ENCODE measurements around the gene NCOA7. TPM values are rescaled to one million over a fixed set of nuclear protein-coding genes. Genes with fewer than 3 reads are reported as not detected.

The NCOA7 gene
- total and polyA plus RNA-seq, 9 of the 15 experiments (the other 6 are each of a cell fraction or from before 2014, with no cell fraction given): 5.8 to 14.6 (median 9.3) TPM

DNA sequence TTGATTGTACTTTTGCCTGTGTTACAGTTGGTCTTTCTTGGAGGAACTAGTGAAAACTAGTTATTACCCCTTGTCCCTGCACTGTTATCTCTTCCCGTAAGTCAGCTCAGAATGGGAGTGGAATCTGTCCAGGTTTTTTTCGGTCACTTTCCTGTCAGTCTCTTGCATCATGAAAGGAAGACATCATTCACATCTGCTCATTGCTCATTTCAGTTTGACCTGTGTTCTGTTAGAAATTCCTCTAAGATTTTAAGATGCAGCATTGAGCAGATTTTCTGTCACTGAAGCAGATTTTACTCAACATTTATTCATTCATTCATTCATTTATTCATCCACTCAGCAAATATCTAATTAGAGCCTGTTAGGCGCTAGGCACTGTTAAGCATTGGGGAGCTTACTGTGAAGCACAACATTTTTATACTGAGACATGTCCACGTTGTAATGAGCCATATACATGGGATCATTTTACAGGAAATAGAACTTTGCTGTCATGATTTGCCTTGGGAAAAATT is 132.7 kb downstream of the NCOA7 start (continued):
- TF ChIP-seq, protein P1, sequence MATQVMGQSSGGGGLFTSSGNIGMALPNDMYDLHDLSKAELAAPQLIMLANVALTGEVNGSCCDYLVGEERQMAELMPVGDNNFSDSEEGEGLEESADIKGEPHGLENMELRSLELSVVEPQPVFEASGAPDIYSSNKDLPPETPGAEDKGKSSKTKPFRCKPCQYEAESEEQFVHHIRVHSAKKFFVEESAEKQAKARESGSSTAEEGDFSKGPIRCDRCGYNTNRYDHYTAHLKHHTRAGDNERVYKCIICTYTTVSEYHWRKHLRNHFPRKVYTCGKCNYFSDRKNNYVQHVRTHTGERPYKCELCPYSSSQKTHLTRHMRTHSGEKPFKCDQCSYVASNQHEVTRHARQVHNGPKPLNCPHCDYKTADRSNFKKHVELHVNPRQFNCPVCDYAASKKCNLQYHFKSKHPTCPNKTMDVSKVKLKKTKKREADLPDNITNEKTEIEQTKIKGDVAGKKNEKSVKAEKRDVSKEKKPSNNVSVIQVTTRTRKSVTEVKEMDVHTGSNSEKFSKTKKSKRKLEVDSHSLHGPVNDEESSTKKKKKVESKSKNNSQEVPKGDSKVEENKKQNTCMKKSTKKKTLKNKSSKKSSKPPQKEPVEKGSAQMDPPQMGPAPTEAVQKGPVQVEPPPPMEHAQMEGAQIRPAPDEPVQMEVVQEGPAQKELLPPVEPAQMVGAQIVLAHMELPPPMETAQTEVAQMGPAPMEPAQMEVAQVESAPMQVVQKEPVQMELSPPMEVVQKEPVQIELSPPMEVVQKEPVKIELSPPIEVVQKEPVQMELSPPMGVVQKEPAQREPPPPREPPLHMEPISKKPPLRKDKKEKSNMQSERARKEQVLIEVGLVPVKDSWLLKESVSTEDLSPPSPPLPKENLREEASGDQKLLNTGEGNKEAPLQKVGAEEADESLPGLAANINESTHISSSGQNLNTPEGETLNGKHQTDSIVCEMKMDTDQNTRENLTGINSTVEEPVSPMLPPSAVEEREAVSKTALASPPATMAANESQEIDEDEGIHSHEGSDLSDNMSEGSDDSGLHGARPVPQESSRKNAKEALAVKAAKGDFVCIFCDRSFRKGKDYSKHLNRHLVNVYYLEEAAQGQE (IDR thresholded peaks at IDR 0.05; ENCODE audit: borderline replicate concordance): peak; percentile 96
- TF ChIP-seq, protein P1 (CRISPR knock-in tag; IDR thresholded peaks at IDR 0.05; ENCODE audit: low read depth): no peak
- TF ChIP-seq CBX3 (IDR thresholded peaks at IDR 0.05; ENCODE audit: borderline replicate concordance in 1 of 2, low read length in 2 of 2): no peak
- TF ChIP-seq GTF2A2 (tag; IDR thresholded peaks at IDR 0.05): no peak; the same call in 1 of the 2 replicates
- no peak for TF ChIP-seq MEF2A (IDR thresholded peaks at IDR 0.05; ENCODE audit: control insufficient read depth, low read depth, low read length)
- TF ChIP-seq NFATC3 (IDR thresholded peaks at IDR 0.05): no peak
- peak; percentile 37 for TF ChIP-seq EP400 (IDR thresholded peaks at IDR 0.05)
- no peak for TF ChIP-seq CHD1 (IDR thresholded peaks at IDR 0.05; ENCODE audit: low read length)
- TF ChIP-seq, protein P2, sequence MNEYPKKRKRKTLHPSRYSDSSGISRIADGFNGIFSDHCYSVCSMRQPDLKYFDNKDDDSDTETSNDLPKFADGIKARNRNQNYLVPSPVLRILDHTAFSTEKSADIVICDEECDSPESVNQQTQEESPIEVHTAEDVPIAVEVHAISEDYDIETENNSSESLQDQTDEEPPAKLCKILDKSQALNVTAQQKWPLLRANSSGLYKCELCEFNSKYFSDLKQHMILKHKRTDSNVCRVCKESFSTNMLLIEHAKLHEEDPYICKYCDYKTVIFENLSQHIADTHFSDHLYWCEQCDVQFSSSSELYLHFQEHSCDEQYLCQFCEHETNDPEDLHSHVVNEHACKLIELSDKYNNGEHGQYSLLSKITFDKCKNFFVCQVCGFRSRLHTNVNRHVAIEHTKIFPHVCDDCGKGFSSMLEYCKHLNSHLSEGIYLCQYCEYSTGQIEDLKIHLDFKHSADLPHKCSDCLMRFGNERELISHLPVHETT (CRISPR knock-in tag; conservative IDR thresholded peaks at IDR 0.05 in 1 of 2, IDR thresholded peaks at IDR 0.05 in 1 of 2): no peak
- TF ChIP-seq ZNF253 (CRISPR knock-in tag; conservative IDR thresholded peaks at IDR 0.05): no peak
- TF ChIP-seq ZNF507 (tag; conservative IDR thresholded peaks at IDR 0.05): no peak
- peak; percentile 87 for TF ChIP-seq CEBPB (tag; IDR thresholded peaks at IDR 0.05)
- TF ChIP-seq MECOM (CRISPR knock-in tag; IDR thresholded peaks at IDR 0.05): peak; percentile 14; the same call in 1 of the 2 replicates
- no peak; the same call in 1 of the 2 replicates for TF ChIP-seq DMBX1 (CRISPR knock-in tag; IDR thresholded peaks at IDR 0.05; ENCODE audit: borderline replicate concordance)
- no peak for TF ChIP-seq NR2F6 (CRISPR knock-in tag; IDR thresholded peaks at IDR 0.05)
- TF ChIP-seq, protein P3, sequence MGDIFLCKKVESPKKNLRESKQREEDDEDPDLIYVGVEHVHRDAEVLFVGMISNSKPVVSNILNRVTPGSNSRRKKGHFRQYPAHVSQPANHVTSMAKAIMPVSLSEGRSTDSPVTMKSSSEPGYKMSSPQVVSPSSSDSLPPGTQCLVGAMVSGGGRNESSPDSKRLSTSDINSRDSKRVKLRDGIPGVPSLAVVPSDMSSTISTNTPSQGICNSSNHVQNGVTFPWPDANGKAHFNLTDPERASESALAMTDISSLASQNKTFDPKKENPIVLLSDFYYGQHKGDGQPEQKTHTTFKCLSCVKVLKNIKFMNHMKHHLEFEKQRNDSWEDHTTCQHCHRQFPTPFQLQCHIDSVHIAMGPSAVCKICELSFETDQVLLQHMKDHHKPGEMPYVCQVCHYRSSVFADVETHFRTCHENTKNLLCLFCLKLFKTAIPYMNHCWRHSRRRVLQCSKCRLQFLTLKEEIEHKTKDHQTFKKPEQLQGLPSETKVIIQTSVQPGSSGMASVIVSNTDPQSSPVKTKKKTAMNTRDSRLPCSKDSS (IDR thresholded peaks at IDR 0.05; ENCODE audit: low read depth, partially characterized antibody): no peak
